ENCODE results near the gene SMG5.
"Not testable (repeated sequence)": the region's sequence is repeated elsewhere in the genome, so short reads cannot be mapped to it uniquely, and the experiment has no call there.

Gene SMG5, protein sequence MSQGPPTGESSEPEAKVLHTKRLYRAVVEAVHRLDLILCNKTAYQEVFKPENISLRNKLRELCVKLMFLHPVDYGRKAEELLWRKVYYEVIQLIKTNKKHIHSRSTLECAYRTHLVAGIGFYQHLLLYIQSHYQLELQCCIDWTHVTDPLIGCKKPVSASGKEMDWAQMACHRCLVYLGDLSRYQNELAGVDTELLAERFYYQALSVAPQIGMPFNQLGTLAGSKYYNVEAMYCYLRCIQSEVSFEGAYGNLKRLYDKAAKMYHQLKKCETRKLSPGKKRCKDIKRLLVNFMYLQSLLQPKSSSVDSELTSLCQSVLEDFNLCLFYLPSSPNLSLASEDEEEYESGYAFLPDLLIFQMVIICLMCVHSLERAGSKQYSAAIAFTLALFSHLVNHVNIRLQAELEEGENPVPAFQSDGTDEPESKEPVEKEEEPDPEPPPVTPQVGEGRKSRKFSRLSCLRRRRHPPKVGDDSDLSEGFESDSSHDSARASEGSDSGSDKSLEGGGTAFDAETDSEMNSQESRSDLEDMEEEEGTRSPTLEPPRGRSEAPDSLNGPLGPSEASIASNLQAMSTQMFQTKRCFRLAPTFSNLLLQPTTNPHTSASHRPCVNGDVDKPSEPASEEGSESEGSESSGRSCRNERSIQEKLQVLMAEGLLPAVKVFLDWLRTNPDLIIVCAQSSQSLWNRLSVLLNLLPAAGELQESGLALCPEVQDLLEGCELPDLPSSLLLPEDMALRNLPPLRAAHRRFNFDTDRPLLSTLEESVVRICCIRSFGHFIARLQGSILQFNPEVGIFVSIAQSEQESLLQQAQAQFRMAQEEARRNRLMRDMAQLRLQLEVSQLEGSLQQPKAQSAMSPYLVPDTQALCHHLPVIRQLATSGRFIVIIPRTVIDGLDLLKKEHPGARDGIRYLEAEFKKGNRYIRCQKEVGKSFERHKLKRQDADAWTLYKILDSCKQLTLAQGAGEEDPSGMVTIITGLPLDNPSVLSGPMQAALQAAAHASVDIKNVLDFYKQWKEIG

GRCh38 chr1:156282479-156283222 is at the start of gene SMG5:
TSS of gene SMG5 (minus strand) at chr1:156282825. CDS start at chr1:156282680, 145 bp downstream.
- DNase-seq (ENCODE audit: low read depth in 2 of 2) = peak; percentile 97

DNA sequence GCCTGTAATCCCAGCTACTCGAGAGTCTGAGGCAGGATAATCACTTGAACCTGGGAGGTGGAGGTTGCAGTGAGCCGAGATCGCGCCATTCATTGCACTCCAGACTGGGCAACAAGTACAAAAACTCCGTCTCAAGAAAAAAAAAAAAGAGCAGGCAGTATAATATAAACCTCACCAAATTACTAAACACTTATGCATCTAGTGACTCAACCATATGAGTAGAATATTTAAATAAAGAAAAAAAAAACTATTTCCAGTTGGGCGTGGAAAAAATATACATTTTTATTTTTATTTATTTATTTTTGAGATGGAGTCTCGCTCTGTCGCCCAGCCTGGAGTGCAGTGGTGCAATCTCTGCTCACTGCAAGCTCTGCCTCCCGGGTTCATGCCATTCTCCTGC is 40.6 kb upstream of the SMG5 start:
- DNase-seq (ENCODE audit: low read depth in 2 of 2) = not testable (repeated sequence)

GRCh38 chr1:156320560-156320959 is 37.9 kb upstream of the SMG5 start:
- DNase-seq (ENCODE audit: low read depth in 2 of 2) = no peak

DNA sequence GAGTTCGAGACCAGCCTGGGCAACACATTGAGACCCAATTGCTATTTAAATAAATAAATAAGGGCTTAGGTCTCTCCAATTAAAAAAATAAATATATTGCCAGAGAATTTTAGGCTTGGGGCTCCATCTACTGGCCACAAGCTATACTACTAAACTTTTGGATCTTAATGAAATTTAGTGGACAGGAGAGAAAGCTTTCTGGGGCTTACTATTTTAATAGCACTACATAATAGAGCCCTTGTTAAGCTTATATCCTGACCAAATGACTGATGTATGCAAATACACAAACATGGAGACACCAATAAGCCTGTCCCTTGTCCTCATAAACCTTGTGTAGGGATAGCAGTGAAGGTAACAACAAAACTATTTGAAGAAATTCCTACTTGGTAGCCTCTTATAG is 37.0 kb upstream of the SMG5 start:
- DNase-seq (ENCODE audit: low read depth in 2 of 2) = no peak

DNA sequence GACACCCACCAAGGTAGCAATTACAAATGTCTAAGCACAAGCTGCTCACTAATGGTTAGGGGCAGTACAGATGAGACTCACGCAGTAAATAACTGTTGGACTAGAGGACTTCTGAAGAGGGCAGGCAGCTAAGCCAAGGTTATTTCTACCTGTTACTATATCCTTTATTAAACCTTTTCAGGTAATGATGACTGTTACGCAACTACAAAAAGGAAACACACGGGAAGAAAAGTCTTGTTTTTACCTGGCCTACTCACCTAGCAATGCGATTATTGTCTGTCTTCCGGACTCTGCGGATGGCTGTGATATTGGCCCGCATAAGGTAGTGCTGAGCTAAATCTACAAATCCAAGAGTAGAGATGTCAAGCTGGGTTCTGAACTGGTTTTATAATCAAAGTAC is 34.3 kb upstream of the SMG5 start:
- no peak for DNase-seq (ENCODE audit: low read depth in 2 of 2)

DNA sequence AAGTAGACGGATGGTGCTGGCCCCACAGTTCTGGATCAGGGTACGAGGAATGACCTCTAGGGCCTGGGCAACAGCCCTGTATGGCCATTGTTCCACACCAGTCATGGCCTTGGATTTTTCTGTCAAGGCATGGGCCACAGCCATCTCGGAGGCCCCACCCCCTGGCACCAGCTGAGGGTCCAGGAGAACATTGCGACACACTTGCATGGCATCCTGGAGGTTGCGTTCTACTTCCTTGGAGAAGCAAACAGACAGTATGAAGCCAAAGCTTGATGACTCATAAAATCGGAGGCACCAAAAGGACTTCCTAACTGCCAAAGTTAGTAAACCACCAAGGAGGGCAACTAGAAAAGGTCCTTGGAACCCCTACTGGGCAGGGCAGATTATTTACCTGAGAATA is 28.3 kb upstream of the SMG5 start:
- no peak for DNase-seq (ENCODE audit: low read depth in 2 of 2)

DNA sequence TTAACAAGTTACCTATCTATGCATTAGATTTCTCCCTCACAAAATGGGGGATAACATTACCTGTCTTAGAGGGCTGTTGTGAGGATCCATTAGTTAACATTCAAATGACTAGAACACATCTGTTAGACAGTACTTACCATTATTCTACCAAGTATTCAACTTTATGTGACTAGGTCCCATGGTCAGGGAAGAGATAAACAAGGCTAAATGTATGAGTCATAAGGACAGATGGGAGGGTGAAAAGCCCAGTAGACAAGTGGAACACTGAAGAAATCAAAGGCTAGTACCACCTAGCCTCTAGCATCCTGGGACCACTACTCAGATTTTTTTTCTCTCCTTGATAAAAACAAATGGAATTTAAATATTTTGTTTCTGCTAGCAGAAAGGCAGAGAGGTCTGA is 25.5 kb upstream of the SMG5 start:
- DNase-seq (ENCODE audit: low read depth in 2 of 2) = no peak

GRCh38 chr1:156305215-156305614 is 22.6 kb upstream of the SMG5 start:
- no peak for DNase-seq (ENCODE audit: low read depth in 2 of 2)

DNA sequence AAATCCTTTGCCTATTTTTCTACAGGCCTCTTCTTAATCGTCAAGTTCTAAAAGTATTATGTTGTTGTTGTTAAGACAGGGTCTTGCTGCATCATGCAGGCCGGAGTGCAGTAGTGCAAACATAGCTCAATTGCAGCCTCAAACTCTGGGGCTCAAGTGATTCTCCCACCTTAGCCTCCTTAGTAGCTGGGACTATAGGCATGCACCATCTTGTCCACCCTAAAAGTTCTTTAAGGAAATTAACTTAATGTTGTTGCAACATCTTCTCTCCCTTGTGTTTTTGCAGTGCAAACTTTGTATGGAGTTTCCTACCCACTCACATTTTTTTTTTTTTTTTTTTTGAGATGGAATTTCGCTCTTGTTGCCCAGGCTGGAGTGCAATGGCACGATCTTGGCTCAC is 20.6 kb upstream of the SMG5 start:
- DNase-seq (ENCODE audit: low read depth in 2 of 2) = no peak

GRCh38 chr1:156298852-156299357 is 16.3 kb upstream of the SMG5 start, which contains the start of gene VHLL:
TSS of gene VHLL (minus strand) at chr1:156299307. CDS start at chr1:156299189, 118 bp downstream.
- DNase-seq (ENCODE audit: low read depth in 2 of 2) = no peak

- peak; percentile 16 to 20 for DNase-seq (ENCODE audit: low read depth in 2 of 2)
These were observed 12.8 kb upstream of the SMG5 start, which contains the start of gene GLMP for GRCh38 chr1:156295391-156295947. TSS of gene GLMP (minus strand) at chr1:156295679. CDS start at chr1:156295645, 34 bp downstream.

DNA sequence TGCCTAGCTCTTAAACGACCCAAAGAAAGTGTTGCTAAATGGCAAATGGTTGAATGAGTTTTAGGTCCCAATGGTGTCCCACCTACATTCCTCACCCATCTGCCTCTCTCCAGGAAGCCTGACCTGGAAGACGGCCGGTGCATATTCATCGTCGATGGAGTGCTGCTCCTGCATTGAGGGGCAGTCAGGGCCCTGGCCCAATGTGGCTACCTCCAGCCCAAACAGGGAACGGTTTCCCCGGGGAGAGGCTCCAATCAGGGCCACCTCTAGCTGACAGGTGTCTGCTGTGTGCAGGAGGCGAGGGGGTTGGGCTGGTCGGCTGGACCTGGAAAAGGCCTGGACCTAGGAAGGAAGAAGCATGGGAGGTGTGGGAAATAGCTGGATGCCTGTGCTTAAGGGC is 11.3 kb upstream of the SMG5 start:
- DNase-seq (ENCODE audit: low read depth in 2 of 2) = no peak

DNA sequence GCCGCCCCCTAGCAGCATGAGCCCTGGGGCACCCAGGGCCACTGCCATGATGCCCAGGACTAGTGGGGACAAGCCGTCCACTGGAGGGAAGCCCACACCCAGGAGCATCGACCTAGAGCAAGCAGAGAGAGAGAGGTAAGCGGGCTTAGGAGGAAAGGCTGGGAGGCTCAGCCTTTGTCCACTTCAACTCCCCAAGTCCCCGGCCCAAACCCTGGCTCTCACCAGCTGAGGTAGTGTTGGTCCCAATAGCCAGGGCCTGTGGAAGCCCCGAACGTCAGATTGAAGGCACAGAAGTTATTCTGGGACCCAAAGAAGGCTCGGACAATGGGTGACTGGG is 10.4 kb upstream of the SMG5 start:
- no peak for DNase-seq (ENCODE audit: low read depth in 2 of 2)

DNA sequence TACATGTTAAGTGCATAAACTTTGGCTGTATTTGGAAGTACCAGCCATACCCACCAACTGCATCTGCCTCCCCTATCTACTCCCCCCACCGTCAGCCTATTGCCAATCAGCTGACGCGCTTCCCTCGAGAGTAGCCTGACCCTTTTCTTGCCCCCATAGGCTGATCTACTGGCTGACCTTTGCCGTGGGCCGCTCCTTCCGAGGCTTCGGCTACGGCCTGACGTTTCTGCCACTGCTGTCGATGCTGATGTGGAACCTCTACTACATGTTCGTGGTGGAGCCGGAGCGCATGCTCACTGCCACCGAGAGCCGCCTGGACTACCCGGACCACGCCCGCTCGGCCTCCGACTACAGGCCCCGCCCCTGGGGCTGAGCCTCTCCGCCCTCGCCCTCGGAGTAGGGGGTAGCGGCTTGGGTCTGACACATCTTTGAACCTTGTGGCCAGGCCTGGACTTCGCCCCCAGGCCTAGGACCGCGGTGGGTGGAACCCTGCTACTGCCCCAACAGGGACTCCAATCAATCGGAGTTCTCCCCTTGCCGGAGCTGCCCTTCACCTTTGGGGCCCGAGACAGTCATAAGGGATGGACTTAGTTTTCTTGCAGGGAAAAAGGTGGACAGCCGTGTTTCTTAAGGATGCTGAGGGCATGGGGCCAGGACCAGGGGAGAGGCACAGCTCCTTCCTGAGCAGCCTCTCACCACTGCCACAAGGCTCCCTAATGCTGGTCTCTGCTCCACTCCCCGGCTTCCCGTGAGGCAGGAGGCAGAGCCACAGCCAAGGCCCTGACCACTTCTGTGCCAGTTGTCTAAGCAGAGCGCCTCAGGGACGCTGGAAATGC is 8.8 kb upstream of the SMG5 start:
- peak; percentile 23 to 25 for DNase-seq (ENCODE audit: low read depth in 2 of 2)

DNA sequence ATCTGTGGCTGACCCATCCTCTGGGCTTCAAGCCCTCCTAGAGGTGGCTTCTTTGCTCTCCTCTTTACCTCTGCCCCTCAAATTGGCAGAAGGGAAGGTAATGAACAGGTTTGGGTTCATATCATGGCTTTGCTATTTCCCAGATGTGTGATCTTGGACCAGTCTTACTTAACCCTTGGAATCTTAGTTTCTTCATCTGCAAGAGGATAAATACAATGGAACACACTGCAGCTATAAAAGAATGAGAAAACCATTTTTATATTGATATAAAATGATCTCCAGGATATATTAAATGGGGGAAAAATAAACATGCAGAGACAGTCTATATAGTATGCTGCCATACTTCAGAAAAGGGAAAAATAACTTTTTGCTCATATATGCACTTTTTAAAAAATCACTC is 7.2 kb upstream of the SMG5 start:
- DNase-seq (ENCODE audit: low read depth in 2 of 2) = no peak

GRCh38 chr1:156286061-156286460 is 3.4 kb upstream of the SMG5 start:
- no peak for DNase-seq (ENCODE audit: low read depth in 2 of 2)

GRCh38 chr1:156285437-156285836 is 2.8 kb upstream of the SMG5 start:
- no peak for DNase-seq (ENCODE audit: low read depth in 2 of 2)

- no peak for DNase-seq (ENCODE audit: low read depth in 2 of 2)
These were observed 2.1 kb upstream of the SMG5 start for GRCh38 chr1:156284757-156285156.

DNA sequence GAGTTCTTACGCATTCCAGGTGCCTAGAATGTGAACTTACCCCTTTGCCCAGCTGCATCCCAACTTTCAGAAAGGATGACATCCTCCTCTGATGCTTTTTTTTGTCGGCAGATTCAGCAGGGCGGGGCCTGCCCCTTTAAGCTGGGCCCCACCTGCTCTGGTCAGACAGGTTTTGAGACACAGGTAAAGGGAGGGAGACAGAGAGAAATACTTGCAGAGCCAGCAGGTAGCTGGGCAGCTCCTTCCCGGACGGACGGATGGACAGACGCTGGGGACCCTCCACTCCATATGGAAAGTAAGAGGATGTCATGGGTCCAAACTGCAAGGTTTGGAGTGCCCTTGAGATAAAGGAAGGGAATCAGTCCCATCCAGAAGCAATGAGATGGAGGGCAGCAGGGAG is 1.5 kb upstream of the SMG5 start, which contains the start of gene TMEM79:
Gene TMEM79, plus strand, starts transcription at position 214 of the 400 bp plus-strand sequence. CDS start 902 bp downstream, outside the sequence.
- DNase-seq (ENCODE audit: low read depth in 2 of 2) = no peak

GRCh38 chr1:156283521-156283920 is 896 bp upstream of the SMG5 start:
- no peak for DNase-seq (ENCODE audit: low read depth in 2 of 2)
